Left ventricle myocardium inferior (tissue), 1 donor: ENCODE results near the gene MRPS5. TPM values are rescaled to one million over a fixed set of nuclear protein-coding genes. Genes with fewer than 3 reads are reported as not detected.

Experiments
- DNase-seq: peaks from one replicate; pipeline ENCODE4 v3.0.0-alpha.2; 2020
- H3K27ac ChIP-seq: fragments of 200-600 bp; replicated peaks from 2 replicates; pipeline ENCODE4 v1.8.0; 2021
- H3K27me3 ChIP-seq: fragments of 200-600 bp; 2 replicates; pipeline ENCODE4 v1.8.0; 2021; ENCODE audit warnings: low read depth
- H3K36me3 ChIP-seq: fragments of 200-600 bp; 2 replicates; pipeline ENCODE4 v1.8.0; 2021
- H3K4me1 ChIP-seq: fragments of 200-600 bp; 2 replicates; pipeline ENCODE4 v1.8.0; 2021
- H3K4me3 ChIP-seq: fragments of 200-600 bp; 2 replicates; pipeline ENCODE4 v1.8.0; 2021; ENCODE audit warnings: mild to moderate bottlenecking, moderate library complexity
- H3K9me3 ChIP-seq: fragments of 200-600 bp; replicated peaks from 2 replicates; pipeline ENCODE4 v1.8.0; 2021
- CTCF ChIP-seq: fragments of 200-600 bp; IDR thresholded peaks from 2 replicates; pipeline ENCODE4 v1.8.0; 2021; ENCODE audit warnings: antibody characterized with exemption, mild to moderate bottlenecking, borderline replicate concordance
- intact Hi-C: fragments of 100-400 bp; cut with micrococcal nuclease; formaldehyde crosslinking; loops from one replicate; pipeline ENCODE4 v1.11.0; 2022
- total RNA-seq: library from RNA; stranded (reverse); fragmentation: NEBNext Ultra II Directional; extraction: Animal tissue kit (Norgen Biotek cat#: 25700); gene quantifications from one replicate; pipeline ENCODE4 v1.2.1, GENCODE V29; 2021
- donor health status: DM: no; HTN: yes; CAD: no; lungs with severe emphysema.

The MRPS5 gene
- total RNA-seq, 1 donor from 2014 or later, result 81.2 TPM

GRCh38 chr2:95049683-95049955, 72.0 kb downstream of the MRPS5 start:
- H3K27ac ChIP-seq, result no peak overlapping the region
- no peaks in the 10 kb centered on the region for H3K9me3 ChIP-seq
- H3K36me3 ChIP-seq, result no peaks in the 10 kb centered on the region
- no peaks in the 10 kb centered on the region for H3K4me1 ChIP-seq
- DNase-seq, result no peak
- intact Hi-C loops, result no loop called here
- peaks cover 47% of the 10 kb centered on the region for H3K27me3 ChIP-seq
- no peak for TF ChIP-seq CTCF
- H3K4me3 ChIP-seq, result no peak overlapping the region

- TF ChIP-seq CTCF, result no peak
- Histone ChIP-seq H3K27me3 (peaks cover 49% of the 10 kb centered on the region), H3K27ac (no peak overlapping the region), H3K9me3 (no peaks in the 10 kb centered on the region), H3K4me1 (peaks cover under 1% of the 10 kb centered on the region), H3K36me3 (no peaks in the 10 kb centered on the region), H3K4me3 (no peak overlapping the region)
- intact Hi-C loops, result no loop called here
- DNase-seq, result no peak
Measured at GRCh38 chr2:95048825-95049682, 72.6 kb downstream of the MRPS5 start.

- no peak overlapping the region for H3K27ac ChIP-seq
- no peaks in the 10 kb centered on the region for H3K9me3 ChIP-seq
- peaks cover 13% of the 10 kb centered on the region for H3K4me1 ChIP-seq
- H3K36me3 ChIP-seq, result no peaks in the 10 kb centered on the region
- TF ChIP-seq CTCF, result no peak
- no peak for DNase-seq
- no peak overlapping the region for H3K4me3 ChIP-seq
- intact Hi-C loops, result no loop called here
- H3K27me3 ChIP-seq, result peaks cover 44% of the 10 kb centered on the region
Measured at GRCh38 chr2:95047629-95048510, 73.7 kb downstream of the MRPS5 start.

- Histone ChIP-seq H3K27ac (no peak overlapping the region), H3K4me3 (no peak overlapping the region), H3K4me1 (peaks cover 26% of the 10 kb centered on the region), H3K36me3 (no peaks in the 10 kb centered on the region), H3K9me3 (no peaks in the 10 kb centered on the region), H3K27me3 (peaks cover 33% of the 10 kb centered on the region)
- DNase-seq, result no peak
- no peak for TF ChIP-seq CTCF
- intact Hi-C loops, result no loop called here
Measured at GRCh38 chr2:95046371-95047112, 75.1 kb downstream of the MRPS5 start.

GRCh38 chr2:95044601-95045000, 77.0 kb downstream of the MRPS5 start:
- intact Hi-C loops, result no loop called here
- peak overlapping the region; percentile 16 for H3K27ac ChIP-seq

More at GRCh38 chr2:95044601-95045000, 77.0 kb downstream of the MRPS5 start:
- H3K36me3 ChIP-seq, result no peaks in the 10 kb centered on the region
- H3K9me3 ChIP-seq, result no peaks in the 10 kb centered on the region
- H3K4me1 ChIP-seq, result peaks cover 39% of the 10 kb centered on the region
- H3K4me3 ChIP-seq, result no peak overlapping the region
- H3K27me3 ChIP-seq, result peaks cover 23% of the 10 kb centered on the region
- no peak for TF ChIP-seq CTCF
- DNase-seq, result no peak
